Neuronal stem cell (in vitro differentiated cells): ENCODE results near the gene NEB.

Experiments used
- DNase-seq: peaks from one replicate; pipeline ENCODE4 v3.0.0-alpha.2; 2013; ENCODE audit warnings: low spot score
- H2AFZ ChIP-seq: one replicate; pipeline ENCODE4 v1.6.1; 2013; ENCODE audit warnings: mild to moderate bottlenecking, low read length, inconsistent platforms
- H2AK5ac ChIP-seq: 2 replicates; pipeline ENCODE4 v1.6.1; 2013; ENCODE audit warnings: low read depth, mild to moderate bottlenecking, inconsistent platforms, low read length, moderate library complexity, mixed read lengths
- H2BK120ac ChIP-seq: 2 replicates; pipeline ENCODE4 v1.6.1; 2013; ENCODE audit warnings: low read depth, mild to moderate bottlenecking, inconsistent platforms, low read length, moderate library complexity, mixed read lengths
- H2BK12ac ChIP-seq: one replicate; pipeline ENCODE4 v1.6.1; 2013; ENCODE audit warnings: low read length, inconsistent platforms
- H2BK15ac ChIP-seq: 2 replicates; pipeline ENCODE4 v1.6.1; 2013; ENCODE audit warnings: mild to moderate bottlenecking, low read length, inconsistent platforms, mixed read lengths
- H2BK5ac ChIP-seq: one replicate; pipeline ENCODE4 v1.6.1; 2013; ENCODE audit warnings: inconsistent platforms, mild to moderate bottlenecking, low read length, moderate library complexity
- H3K14ac ChIP-seq: one replicate; pipeline ENCODE4 v1.6.1; 2013; ENCODE audit warnings: low read length, inconsistent platforms
- H3K18ac ChIP-seq: 2 replicates; pipeline ENCODE4 v1.6.1; 2013; ENCODE audit warnings: low read length, inconsistent platforms
- H3K23ac ChIP-seq: 2 replicates; pipeline ENCODE4 v1.6.1; 2013; ENCODE audit warnings: low read depth, mild to moderate bottlenecking, mixed read lengths, low read length, inconsistent platforms; ENCODE audit not compliant: poor library complexity
- H3K27ac ChIP-seq: replicated peaks from 3 replicates; pipeline ENCODE4 v1.5.1; 2013; ENCODE audit warnings: low read length, inconsistent platforms
- H3K27me3 ChIP-seq, 3 experiments: 2 replicates each; pipeline ENCODE4 v1.6.1; 2013; ENCODE audit warnings: low read length in 3 of 3, mild to moderate bottlenecking in 2 of 3, inconsistent platforms in 1 of 3, low read depth in 1 of 3, mixed read lengths in 1 of 3, moderate library complexity in 1 of 3; ENCODE audit not compliant: control insufficient read depth in 3 of 3, insufficient read depth in 3 of 3
- H3K36me3 ChIP-seq, 2 donors: replicated peaks in 1 of 2; 2 replicates each; pipeline ENCODE4 v1.6.1; 2013; ENCODE audit warnings: low read length in 2 of 2; ENCODE audit not compliant: control insufficient read depth in 2 of 2, insufficient read depth in 2 of 2
- H3K4ac ChIP-seq: 2 replicates; pipeline ENCODE4 v1.6.1; 2013; ENCODE audit warnings: inconsistent platforms, mild to moderate bottlenecking, low read length, moderate library complexity
- H3K4me1 ChIP-seq, 2 donors: 1 replicate in 1 of 2; 2 replicates in 1 of 2; pipeline ENCODE4 v1.6.1; 2013; ENCODE audit warnings: low read length in 2 of 2, low read depth in 1 of 2; ENCODE audit not compliant: control insufficient read depth in 2 of 2, insufficient read depth in 1 of 2
- H3K4me2 ChIP-seq: one replicate; pipeline ENCODE4 v1.6.1; 2013; ENCODE audit warnings: mild to moderate bottlenecking, low read length, inconsistent platforms; ENCODE audit not compliant: insufficient read depth, poor library complexity, severe bottlenecking
- H3K4me3 ChIP-seq, 2 donors: 2 replicates each; pipeline ENCODE4 v1.5.1; 2013; ENCODE audit warnings: low read length in 2 of 2, mild to moderate bottlenecking in 2 of 2, inconsistent platforms in 1 of 2, moderate library complexity in 1 of 2
- H3K79me1 ChIP-seq: one replicate; pipeline ENCODE4 v1.6.1; 2013; ENCODE audit warnings: low read depth, mild to moderate bottlenecking, inconsistent platforms, low read length, moderate library complexity
- H3K9ac ChIP-seq: one replicate; pipeline ENCODE4 v1.6.1; 2013; ENCODE audit warnings: mild to moderate bottlenecking, low read depth, low read length, inconsistent platforms; ENCODE audit not compliant: poor library complexity
- H3K9me3 ChIP-seq, 2 donors: replicated peaks in 1 of 2; 2 replicates each; pipeline versions ENCODE3 to v1.6.1; 2013; ENCODE audit warnings: low read length in 2 of 2, mild to moderate bottlenecking in 2 of 2, inconsistent platforms in 1 of 2, low read depth in 1 of 2, mixed read lengths in 1 of 2, moderate library complexity in 1 of 2; ENCODE audit not compliant: control insufficient read depth in 2 of 2, insufficient read depth in 1 of 2
- H4K8ac ChIP-seq: one replicate; pipeline ENCODE4 v1.6.1; 2013; ENCODE audit warnings: low read depth, mild to moderate bottlenecking, inconsistent platforms, low read length, moderate library complexity
- H4K91ac ChIP-seq: one replicate; pipeline ENCODE4 v1.6.1; 2013; ENCODE audit warnings: low read length, low read depth, mild to moderate bottlenecking, inconsistent platforms; ENCODE audit not compliant: poor library complexity
- WGBS, 2 donors: extraction: QIAGEN DNeasy Blood & Tissue Kit; methylation state at CpG; one replicate each; pipeline ENCODE4 v1.1.7; 2013; ENCODE audit warnings: missing lambda C conversion rate in 2 of 2, mixed read lengths in 1 of 2; ENCODE audit not compliant: insufficient read length in 2 of 2, insufficient replicate concordance in 1 of 2; ENCODE audit errors: extremely low coverage in 2 of 2; 5-methylcytosine and 5-hydroxymethylcytosine counted together

Gene NEB

GRCh38 chr2:151638191-151638933 lies 95.9 kb downstream of the NEB start:
- no peak for DNase-seq
- no peak overlapping the region for H2BK120ac ChIP-seq

GRCh38 chr2:151637271-151637781 lies 97.0 kb downstream of the NEB start:
- no peaks in the 10 kb centered on the region for H3K79me1 ChIP-seq

More at GRCh38 chr2:151638191-151638933, 95.9 kb downstream of the NEB start:
- H3K14ac ChIP-seq: no peak overlapping the region
- no peaks in the 10 kb centered on the region for H3K9me3 ChIP-seq
- H2AK5ac ChIP-seq: no peak overlapping the region
- H2BK12ac ChIP-seq: no peak overlapping the region
- no peak overlapping the region for H2BK5ac ChIP-seq
- no CpG with 5 or more reads among the region's 4 CpGs for WGBS, 2 donors
- H2BK15ac ChIP-seq: no peak overlapping the region
- H3K36me3 ChIP-seq: no peaks in the 10 kb centered on the region
- no peak overlapping the region for H3K23ac ChIP-seq
- peak overlapping the region; percentile 60 for H2AFZ ChIP-seq
- no peak overlapping the region for H3K4ac ChIP-seq
- no peak overlapping the region for H3K18ac ChIP-seq
- H4K8ac ChIP-seq: no peak overlapping the region
- H3K27me3 ChIP-seq: no peaks in the 10 kb centered on the region
- peaks cover 0 to 2% of the 10 kb centered on the region in 2 donors for H3K4me1 ChIP-seq
- no peak overlapping the region for H3K9ac ChIP-seq
- no peak overlapping the region for H4K91ac ChIP-seq
- H3K79me1 ChIP-seq: no peaks in the 10 kb centered on the region
- no peak overlapping the region for H3K4me2 ChIP-seq
- H3K27ac ChIP-seq: no peak overlapping the region
- H3K4me3 ChIP-seq: no peak overlapping the region

GRCh38 chr2:151634736-151635467 lies 99.4 kb downstream of the NEB start:
- Histone ChIP-seq H3K23ac (no peak overlapping the region), H3K4me2 (no peak overlapping the region), H2BK15ac (no peak overlapping the region), H3K4me1 (peaks cover 0 to 2% of the 10 kb centered on the region in 2 donors), H3K27me3 (no peaks in the 10 kb centered on the region), H3K4me3 (no peak overlapping the region), H2BK120ac (no peak overlapping the region), H4K8ac (no peak overlapping the region), H3K9me3 (no peaks in the 10 kb centered on the region), H3K9ac (no peak overlapping the region), H2AK5ac (no peak overlapping the region), H4K91ac (no peak overlapping the region), H3K18ac (no peak overlapping the region), H3K27ac (no peak overlapping the region), H2BK12ac (no peak overlapping the region), H2AFZ (no peak overlapping the region), H2BK5ac (no peak overlapping the region), H3K4ac (no peak overlapping the region), H3K79me1 (no peaks in the 10 kb centered on the region), H3K36me3 (no peaks in the 10 kb centered on the region), H3K14ac (no peak overlapping the region)
- DNase-seq: no peak
- WGBS, 2 donors: no CpG with 5 or more reads among the region's 4 CpGs

More at GRCh38 chr2:151637271-151637781, 97.0 kb downstream of the NEB start:
- DNase-seq: no peak
- no peak overlapping the region for H3K4me2 ChIP-seq
- WGBS, 2 donors: no CpG with 5 or more reads among the region's 8 CpGs
- H2AK5ac ChIP-seq: no peak overlapping the region
- H2AFZ ChIP-seq: peak overlapping the region; percentile 60
- no peak overlapping the region for H2BK12ac ChIP-seq
- H2BK5ac ChIP-seq: no peak overlapping the region
- no peak overlapping the region for H3K18ac ChIP-seq
- no peak overlapping the region for H3K23ac ChIP-seq
- H4K91ac ChIP-seq: no peak overlapping the region
- no peak overlapping the region for H3K27ac ChIP-seq
- H3K14ac ChIP-seq: no peak overlapping the region
- H2BK15ac ChIP-seq: no peak overlapping the region
- peaks cover 0 to 2% of the 10 kb centered on the region in 2 donors for H3K4me1 ChIP-seq
- no peak overlapping the region for H4K8ac ChIP-seq
- no peaks in the 10 kb centered on the region for H3K36me3 ChIP-seq
- H3K27me3 ChIP-seq: no peaks in the 10 kb centered on the region
- H3K4ac ChIP-seq: no peak overlapping the region
- H3K4me3 ChIP-seq: no peak overlapping the region
- no peak overlapping the region for H3K9ac ChIP-seq
- no peaks in the 10 kb centered on the region for H3K9me3 ChIP-seq
- H2BK120ac ChIP-seq: no peak overlapping the region

DNA sequence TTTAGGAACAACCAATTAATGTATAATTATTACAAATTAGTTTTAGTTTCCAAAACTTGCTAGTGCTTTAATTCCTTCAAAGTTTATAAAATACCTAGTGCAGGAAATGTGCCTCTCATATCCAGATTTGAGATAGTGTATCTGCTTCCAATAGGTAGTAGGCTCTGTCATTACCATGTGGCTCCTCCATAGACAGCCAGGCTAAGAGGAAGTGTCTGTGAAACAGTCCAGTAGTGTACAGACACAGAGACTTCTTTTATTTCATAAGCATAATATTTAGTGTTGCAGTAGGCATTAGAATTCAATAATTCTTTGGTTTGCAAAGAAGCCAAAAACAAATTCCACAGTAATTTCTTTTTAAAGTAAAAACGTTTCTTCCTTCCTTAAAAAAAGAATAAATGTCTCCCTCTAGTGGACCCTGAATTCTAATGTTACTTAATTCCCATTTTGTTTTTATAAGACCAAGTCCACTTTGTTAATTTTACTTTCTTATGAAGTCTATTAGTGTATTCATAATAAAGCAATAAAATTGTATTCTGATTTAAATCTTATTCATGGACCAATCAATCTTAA lies 101.2 kb downstream of the NEB start:
- Histone ChIP-seq H3K14ac (no peak overlapping the region), H3K27ac (no peak overlapping the region), H3K4ac (no peak overlapping the region), H2BK5ac (no peak overlapping the region), H3K4me3 (no peak overlapping the region), H2AK5ac (no peak overlapping the region), H3K9ac (no peak overlapping the region), H3K36me3 (no peaks in the 10 kb centered on the region), H3K23ac (no peak overlapping the region), H2AFZ (no peak overlapping the region), H2BK120ac (no peak overlapping the region), H3K79me1 (no peaks in the 10 kb centered on the region), H2BK15ac (no peak overlapping the region), H3K18ac (no peak overlapping the region), H3K9me3 (no peaks in the 10 kb centered on the region), H3K27me3 (no peaks in the 10 kb centered on the region), H4K91ac (no peak overlapping the region), H2BK12ac (no peak overlapping the region), H3K4me2 (no peak overlapping the region), H3K4me1 (no peaks in the 10 kb centered on the region), H4K8ac (no peak overlapping the region)
- no CpG with 5 or more reads among the region's 1 CpG for WGBS, 2 donors
- no peak for DNase-seq
